Measurements from ENCODE around the gene PPP1R15B. TPM values are rescaled to one million over a fixed set of nuclear protein-coding genes. Genes with fewer than 3 reads are reported as not detected.

The PPP1R15B gene
- total and polyA plus RNA-seq, 11 donors: 8.1 to 29.8 (median 25.9) TPM

GRCh38 chr1:204415351-204415750, 3.7 kb upstream of the PPP1R15B start:
- 95 to 99% (median 99%) methylated on average over 3 of the region's 3 CpGs for WGBS, 4 donors
- ATAC-seq (no peak), DNase-seq (no peak)
- H3K9me3 ChIP-seq: no peaks in the 10 kb centered on the region
- no peak for TF ChIP-seq POLR2A (IDR thresholded peaks at IDR 0.05)
- no peak for TF ChIP-seq CTCF (IDR thresholded peaks at IDR 0.05)
- peak overlapping the region in 1 of 12 donors; percentile 83 for H3K27ac ChIP-seq
- no peaks in the 10 kb centered on the region for H3K27me3 ChIP-seq
- peaks cover 0 to 10% (median 0%) of the 10 kb centered on the region in 9 donors for H3K36me3 ChIP-seq
- no peak overlapping the region for H3K4me3 ChIP-seq
- intact Hi-C loops (cut with DNase I): no loop called here
- H3K4me1 ChIP-seq: peaks cover 0 to 53% (median 19%) of the 10 kb centered on the region in 12 donors

- Histone ChIP-seq H3K9me3 (no peaks in the 10 kb centered on the region), H3K4me3 (no peak overlapping the region), H3K36me3 (peaks cover 0 to 10% (median 0%) of the 10 kb centered on the region in 9 donors), H3K27ac (peak overlapping the region in 3 of 12 donors; percentile 17 to 99 (median 87)), H3K27me3 (no peaks in the 10 kb centered on the region), H3K4me1 (peaks cover 0 to 53% (median 19%) of the 10 kb centered on the region in 12 donors)
- TF ChIP-seq CTCF (IDR thresholded peaks at IDR 0.05) (no peak), POLR2A (IDR thresholded peaks at IDR 0.05) (no peak)
- no peak for ATAC-seq
- intact Hi-C loops (cut with DNase I): no loop called here
- DNase-seq: no peak
Observed at GRCh38 chr1:204414016-204414415, 2.4 kb upstream of the PPP1R15B start.

- DNase-seq (no peak), ATAC-seq (no peak)
- Histone ChIP-seq H3K27me3 (no peaks in the 10 kb centered on the region), H3K36me3 (peaks cover 0 to 10% (median 0%) of the 10 kb centered on the region in 9 donors), H3K4me1 (peaks cover 0 to 45% (median 14%) of the 10 kb centered on the region in 12 donors), H3K9me3 (no peaks in the 10 kb centered on the region), H3K27ac (peak overlapping the region in 4 of 12 donors; percentile 25 to 99 (median 92)), H3K4me3 (no peak overlapping the region)
- no peak for TF ChIP-seq CTCF (IDR thresholded peaks at IDR 0.05)
- TF ChIP-seq POLR2A (IDR thresholded peaks at IDR 0.05): no peak
- intact Hi-C loops (cut with DNase I): no loop called here
- WGBS, 4 donors: 98 to 100% (median 100%) methylated on average over 1 of the region's 1 CpG
Observed at GRCh38 chr1:204413170-204413535, 1.5 kb upstream of the PPP1R15B start.

- Histone ChIP-seq H3K27me3 (no peaks in the 10 kb centered on the region), H3K36me3 (peaks cover 0 to 18% (median 6%) of the 10 kb centered on the region in 9 donors), H3K9me3 (no peaks in the 10 kb centered on the region), H3K4me3 (peak overlapping the region; percentile 69 to 98 (median 92)), H3K27ac (peak overlapping the region; percentile 92 to 100 (median 99)), H3K4me1 (peaks cover 0 to 41% (median 14%) of the 10 kb centered on the region in 12 donors)
- peak in 4 of 5 donors; percentile 53 to 66 (median 62) for DNase-seq
- TF ChIP-seq CTCF (IDR thresholded peaks at IDR 0.05): no peak
- TF ChIP-seq POLR2A (IDR thresholded peaks at IDR 0.05): no peak
- WGBS, 4 donors: 0 to 1% (median 0%) methylated on average over 32 to 38 of the region's 38 CpGs
- intact Hi-C loops (cut with DNase I): no loop called here
- ATAC-seq: peak; percentile 13 to 49 (median 44)
Observed at GRCh38 chr1:204410688-204411450, 748 bp downstream of the PPP1R15B start.

Measured in heart left ventricle (tissue), 16 donors.